NCI-H748 (cell line): ENCODE results near the gene EPB41L2.
"Not testable (repeated sequence)": the region's sequence is repeated elsewhere in the genome, so short reads cannot be mapped to it uniquely, and the experiment has no call there.

ENCODE experiments used
- DNase-seq: peaks from one replicate; lab custom pipeline; 2025; ENCODE audit not compliant: unreplicated experiment; lab: John Stamatoyannopoulos, UW

The EPB41L2 gene

GRCh38 chr6:131063028-131063763 lies at the start of gene EPB41L2:
Gene EPB41L2 (minus strand): TSS chr6:131063245. CDS start chr6:130956485, 106,760 bp downstream.
- peak; percentile 74 for DNase-seq

- no peak for DNase-seq
These were observed 49.2 kb upstream of the EPB41L2 start for GRCh38 chr6:131112249-131112648.

- no peak for DNase-seq
These were observed 44.1 kb upstream of the EPB41L2 start for GRCh38 chr6:131107151-131107550.

- DNase-seq: no peak
These were observed 40.9 kb upstream of the EPB41L2 start for GRCh38 chr6:131103901-131104300.

DNA sequence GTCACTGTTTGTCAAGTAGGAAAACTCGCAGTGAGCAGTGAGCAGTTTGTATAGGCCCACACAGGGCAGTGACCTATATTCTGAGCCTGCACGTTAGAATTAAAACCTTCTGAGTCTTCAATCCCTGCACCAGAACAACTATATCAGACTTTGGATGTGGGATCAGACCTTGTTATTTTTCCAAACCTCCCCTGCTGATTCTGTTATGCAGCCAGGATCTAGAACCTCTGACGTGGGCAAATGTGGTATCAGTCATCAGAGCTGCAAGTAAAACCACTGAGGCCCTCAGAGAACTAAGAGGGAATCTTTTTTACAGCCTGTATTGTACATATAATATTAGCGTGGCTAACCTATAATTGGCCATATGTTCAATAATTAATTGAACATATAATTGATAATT lies 40.3 kb upstream of the EPB41L2 start:
- DNase-seq: no peak

DNA sequence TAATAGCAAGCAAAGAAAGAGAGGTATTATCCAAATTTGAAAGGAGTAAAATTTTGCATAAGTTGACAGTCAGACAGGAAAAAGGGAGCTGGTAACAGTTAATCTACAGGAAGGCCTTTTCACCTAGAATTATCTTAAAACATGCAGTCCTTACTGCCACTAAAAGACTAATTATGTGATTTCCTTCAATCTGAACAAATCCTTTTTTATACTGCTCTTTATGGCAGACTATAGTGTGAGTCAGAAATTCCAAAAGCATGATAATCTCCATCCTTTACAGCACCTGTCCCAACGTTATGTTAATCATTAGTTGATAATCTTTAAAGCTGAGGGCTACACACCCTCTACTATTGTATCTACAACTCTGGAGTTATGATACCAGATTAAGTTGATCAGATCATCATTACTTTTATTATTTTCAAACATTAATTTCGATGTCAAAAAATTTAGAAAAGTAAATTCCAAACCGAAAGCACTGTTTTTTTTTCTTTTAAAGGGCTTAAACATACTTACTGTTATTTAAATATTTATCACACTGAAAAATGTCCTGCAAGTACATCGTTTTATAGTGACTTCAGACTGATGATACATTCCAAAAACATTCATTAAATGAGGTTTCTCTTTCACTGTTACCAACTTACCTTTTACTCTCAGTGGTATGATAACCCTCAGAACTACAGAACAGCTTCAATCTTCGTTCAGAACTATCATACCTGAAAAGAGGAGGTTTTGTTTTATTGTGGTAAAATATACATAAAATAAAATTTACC lies 39.1 kb upstream of the EPB41L2 start:
- DNase-seq: no peak

GRCh38 chr6:131096786-131097185 lies 33.7 kb upstream of the EPB41L2 start:
- DNase-seq: no peak

DNA sequence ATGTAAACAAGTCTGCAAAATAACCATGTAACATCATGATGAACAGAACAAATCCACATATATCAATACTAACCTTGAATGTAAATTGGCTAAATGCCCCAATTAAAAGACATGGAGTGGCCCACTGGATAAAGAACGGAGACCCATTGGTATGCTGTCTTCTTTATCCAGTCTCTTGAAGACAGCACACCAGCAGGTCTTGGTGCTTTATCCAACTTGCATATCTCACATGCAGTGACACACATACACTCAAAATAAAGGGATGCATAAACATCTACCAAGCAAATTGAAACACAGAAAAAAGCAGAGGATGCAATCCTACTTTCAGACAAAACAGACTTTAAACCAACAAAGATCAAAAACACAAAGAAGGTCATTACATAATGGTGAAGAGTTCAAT lies 30.3 kb upstream of the EPB41L2 start:
- no peak for DNase-seq

DNA sequence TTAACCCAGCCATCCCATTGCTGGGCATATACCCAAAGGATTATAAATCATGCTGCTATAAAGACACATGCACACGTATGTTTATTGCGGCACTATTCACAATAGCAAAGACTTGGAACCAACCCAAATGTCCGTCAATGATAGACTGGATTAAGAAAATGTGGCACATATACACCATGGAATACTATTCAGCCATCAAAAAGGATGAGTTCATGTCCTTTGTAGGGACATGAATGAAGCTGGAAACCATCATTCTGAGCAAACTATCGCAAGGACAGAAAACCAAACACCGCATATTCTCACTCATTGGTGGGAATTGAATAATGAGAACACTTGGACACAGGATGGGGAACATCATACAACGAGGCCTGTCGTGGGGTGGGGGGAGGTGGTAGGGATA lies 28.9 kb upstream of the EPB41L2 start:
- DNase-seq: not testable (repeated sequence)

DNA sequence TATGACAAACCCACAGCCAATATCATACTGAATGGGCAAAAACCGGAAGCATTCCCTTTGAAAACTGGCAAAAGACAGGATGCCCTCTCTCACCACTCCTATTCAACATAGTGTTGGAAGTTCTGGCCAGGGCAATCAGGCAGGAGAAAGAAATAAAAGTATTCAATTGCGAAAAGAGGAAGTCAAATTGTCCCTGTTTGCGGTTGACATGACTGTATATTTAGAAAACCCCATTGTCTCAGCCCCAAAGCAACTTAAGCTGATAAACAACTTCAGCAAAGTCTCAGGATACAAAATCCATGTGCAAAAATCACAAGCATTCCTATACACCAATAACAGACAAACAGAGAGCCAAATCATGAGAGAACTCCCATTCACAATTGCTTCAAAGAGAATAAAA lies 27.3 kb upstream of the EPB41L2 start:
- DNase-seq: not testable (repeated sequence)

- no peak for DNase-seq
These were observed 21.9 kb upstream of the EPB41L2 start for GRCh38 chr6:131084982-131085381.

GRCh38 chr6:131083687-131084086 lies 20.6 kb upstream of the EPB41L2 start:
- DNase-seq: no peak

GRCh38 chr6:131082335-131082734 lies 19.3 kb upstream of the EPB41L2 start:
- DNase-seq: no peak

GRCh38 chr6:131080084-131080483 lies 17.0 kb upstream of the EPB41L2 start:
- no peak for DNase-seq

DNA sequence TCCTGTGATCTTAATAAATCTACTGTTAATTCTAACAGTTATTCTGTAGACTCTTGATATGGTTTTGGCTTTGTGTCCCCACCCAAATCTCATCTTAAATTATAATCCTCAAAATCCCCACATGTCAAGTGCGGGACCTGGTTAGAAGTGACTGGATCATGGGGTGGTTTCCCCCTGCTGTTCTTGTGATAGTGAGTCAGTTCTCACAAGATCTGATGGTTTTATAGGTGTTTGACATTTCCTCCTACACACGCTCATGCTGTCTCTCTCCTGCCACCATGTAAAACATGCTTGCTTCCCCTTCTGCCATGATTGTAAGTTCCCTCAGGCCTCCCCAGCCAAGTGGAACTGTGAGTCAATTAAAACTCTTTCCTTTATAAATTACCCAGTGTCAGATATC lies 10.5 kb upstream of the EPB41L2 start:
- DNase-seq: no peak

DNA sequence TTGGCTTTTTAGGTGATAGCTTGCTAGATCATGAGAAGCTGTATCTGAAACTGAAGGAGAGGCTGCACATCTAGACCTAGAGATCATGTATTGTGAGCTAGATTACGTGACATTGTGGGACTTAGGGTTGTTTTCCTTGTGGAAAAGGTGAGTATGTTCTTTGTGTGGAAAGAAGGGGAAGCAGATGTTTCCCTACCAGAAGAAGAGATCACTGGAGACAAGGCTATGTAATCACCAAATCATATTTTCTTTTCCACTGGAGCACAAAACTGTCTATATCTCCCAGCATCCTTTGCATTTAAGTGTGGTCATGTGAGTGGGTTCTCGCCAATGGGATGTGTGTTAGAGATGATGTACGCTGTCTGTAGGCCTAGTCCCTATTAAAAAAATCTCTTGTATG lies 7.0 kb upstream of the EPB41L2 start:
- no peak for DNase-seq

GRCh38 chr6:131068165-131068564 lies 5.1 kb upstream of the EPB41L2 start:
- no peak for DNase-seq

DNA sequence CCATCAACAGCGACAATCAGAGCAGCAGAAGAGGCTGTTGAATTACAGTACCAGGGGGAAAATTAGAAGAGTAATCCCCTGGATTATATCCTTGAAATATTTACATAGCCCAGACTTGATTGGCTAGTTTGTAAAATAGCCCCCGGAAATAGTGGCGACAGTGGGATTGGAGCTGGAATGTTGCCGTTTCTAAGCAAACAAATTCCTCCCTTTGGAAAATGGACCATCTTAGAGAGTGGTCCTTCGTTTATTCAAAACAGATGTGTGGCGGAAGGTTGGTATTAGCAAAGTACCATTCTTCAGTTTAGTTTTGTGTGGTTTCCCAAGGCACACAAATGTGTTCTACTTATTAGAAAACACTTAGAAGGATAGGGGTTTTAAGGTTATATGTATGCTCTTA lies 4.5 kb upstream of the EPB41L2 start:
- no peak for DNase-seq

- no peak for DNase-seq
These were observed 2.8 kb upstream of the EPB41L2 start for GRCh38 chr6:131065824-131066171.

DNA sequence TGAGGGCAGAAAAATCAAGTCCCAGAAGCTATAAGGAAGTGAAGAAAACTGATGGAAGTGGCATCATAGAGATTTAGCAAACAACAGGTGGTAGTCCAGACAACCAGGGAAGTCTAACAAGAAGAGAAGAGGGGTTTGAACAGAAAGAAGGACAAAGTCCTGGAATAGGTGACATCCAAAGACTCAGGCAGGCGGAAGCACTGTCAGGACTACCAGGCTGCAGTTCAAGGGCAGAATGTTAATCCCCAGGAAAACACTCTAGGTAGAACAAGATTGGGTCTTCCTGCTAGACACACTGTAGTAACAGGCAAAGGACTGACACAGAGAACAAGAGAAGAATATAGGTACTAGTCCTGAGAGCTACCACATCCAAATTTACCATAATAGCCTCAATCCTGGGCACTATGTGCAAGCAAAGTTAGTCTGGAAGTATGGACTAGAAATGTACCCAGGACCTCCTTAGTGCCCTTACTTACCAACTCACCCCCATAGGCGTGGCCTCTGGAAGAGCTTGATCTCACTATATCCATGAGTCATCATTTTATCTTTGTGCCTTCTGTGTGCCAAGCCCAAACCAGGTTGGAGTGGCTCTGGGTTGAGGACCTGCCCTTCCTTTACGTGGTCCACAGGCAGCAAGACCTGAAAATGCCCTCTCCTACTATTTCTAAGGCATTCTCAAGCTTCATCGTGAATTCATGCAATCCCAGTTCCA lies 2.2 kb upstream of the EPB41L2 start:
- DNase-seq: no peak

DNA sequence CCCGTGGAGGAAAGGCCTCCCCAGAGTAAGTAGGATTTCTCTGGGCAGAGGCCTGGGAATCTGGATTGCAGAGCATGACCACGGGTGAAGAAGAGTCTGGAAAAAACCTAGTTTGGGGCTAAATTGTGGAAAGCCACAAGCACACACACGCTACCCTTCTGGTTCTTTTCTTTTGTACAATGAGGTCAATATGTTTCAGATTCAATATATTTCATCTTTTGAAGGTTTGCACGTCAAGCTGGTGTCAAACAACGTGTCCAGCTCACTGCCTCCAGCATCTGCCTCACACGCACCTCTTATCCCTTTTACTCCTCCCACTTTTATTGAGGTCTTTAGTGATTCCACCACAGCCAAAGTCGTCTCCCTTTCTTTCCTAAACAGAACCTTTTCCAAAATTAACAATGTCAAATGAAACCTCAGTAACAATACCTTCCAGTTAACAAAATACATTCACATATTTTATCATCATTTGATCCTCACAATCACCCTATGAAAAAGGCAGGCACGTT lies 773 bp upstream of the EPB41L2 start:
- DNase-seq: no peak
